KG1 (cell line): Measurements from ENCODE around the gene ABHD12.

ENCODE experiments used
- DNase-seq: peaks from one replicate; lab custom pipeline; 2025; lab: John Stamatoyannopoulos, UW

ABHD12 gene

DNA sequence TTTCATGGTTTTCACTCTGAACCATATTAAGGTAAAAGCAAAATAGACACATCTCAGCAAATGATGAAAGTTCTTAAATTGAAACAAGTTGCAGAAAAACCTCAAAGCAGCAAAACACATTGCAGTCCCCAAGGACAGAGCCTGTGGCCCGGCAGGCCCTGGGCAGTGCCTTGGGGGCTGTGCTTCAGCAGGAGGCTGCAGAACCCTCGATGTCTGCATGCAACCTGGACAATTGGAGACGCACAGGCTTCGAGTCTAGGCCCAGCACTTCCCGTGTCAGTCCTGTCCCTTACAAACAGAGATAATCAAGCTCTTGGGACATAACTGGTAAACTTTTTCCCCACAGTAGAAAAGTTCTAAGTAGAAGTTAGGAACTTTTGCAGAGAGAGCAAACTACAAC, 133.5 kb downstream of the ABHD12 start:
- DNase-seq, result no peak

DNA sequence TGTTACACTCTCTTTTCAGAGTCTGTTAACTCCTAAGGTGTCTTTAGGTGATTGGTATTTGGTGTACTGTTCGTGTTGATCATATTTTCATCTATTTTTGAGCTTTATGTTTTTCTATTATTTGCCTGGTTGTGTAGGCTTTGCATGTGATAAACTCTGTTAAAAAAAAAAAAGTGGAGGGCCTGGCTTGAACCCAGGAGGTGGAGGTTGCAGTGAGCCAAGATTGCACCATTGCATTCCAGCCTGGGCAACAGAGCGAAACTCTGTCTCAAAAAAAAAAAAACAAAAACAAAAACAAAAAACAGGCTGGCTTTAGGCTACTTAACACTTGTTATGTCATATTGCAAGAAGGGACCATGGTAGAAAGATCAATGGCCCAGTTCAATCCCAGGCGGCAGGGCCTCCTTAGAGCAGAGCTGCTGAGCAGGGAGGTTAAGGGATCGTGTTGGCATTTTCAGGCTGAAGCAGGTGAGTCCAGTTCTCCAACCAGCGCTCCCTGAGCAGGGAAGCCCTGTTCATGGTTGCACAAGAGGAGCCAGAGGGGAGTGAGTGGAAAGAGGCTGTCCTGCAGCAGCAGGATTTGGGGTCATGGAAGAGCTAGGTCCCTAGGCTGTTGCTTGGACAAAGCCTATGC, 134.3 kb downstream of the ABHD12 start:
- DNase-seq, result no peak

DNA sequence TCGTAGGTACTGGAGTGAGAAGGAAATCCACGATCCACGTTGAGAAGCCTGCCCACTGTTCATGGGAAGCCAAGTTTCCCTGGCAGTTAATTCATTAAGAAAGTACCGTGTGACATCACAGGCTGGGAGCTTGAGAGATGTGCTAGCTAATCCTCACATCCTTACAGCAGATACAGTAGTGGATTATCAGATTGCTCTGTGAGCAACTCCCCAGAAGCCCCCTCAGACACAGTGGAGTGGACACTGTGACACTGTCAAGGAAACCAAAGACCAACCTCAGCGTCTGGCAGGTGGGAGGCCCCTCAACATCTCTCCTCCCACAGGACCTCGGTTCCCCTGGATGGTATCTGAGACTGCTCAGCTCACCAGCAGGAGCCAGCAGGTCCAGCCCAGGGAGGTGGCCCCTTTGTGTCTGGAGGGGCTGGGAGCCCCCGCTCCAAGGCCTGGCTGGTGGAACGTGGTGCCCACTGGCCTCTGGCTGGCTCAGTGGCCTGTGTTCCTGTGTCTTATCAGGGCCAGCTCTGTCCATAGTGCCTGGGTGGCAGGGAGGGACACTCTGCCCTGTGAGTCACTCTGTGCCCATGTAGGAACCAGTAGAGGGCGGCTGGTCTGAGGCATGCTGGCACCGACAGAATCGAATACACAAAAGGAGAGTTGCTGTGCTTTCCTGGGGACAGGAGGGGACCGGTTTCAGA, 135.5 kb downstream of the ABHD12 start:
- DNase-seq, result no peak

DNA sequence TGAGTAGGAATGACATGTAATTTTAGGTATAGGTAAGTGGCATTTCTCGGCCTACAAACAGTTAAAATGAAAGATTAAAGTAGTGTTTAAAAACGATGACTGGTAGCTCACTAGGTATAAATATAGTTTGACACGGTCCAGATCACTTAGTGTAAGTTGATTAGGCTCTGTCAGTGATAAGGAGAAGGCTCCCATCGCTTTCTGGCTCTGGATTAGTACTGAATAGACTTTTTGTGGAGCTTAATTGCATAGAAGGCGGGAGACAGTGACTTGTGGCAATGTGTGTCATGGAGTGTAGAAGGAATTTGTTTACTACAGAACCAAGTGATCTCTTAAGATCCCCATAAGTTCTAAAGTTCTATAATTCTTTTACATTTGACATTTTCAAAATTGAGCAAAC, 136.1 kb downstream of the ABHD12 start:
- no peak for DNase-seq

DNA sequence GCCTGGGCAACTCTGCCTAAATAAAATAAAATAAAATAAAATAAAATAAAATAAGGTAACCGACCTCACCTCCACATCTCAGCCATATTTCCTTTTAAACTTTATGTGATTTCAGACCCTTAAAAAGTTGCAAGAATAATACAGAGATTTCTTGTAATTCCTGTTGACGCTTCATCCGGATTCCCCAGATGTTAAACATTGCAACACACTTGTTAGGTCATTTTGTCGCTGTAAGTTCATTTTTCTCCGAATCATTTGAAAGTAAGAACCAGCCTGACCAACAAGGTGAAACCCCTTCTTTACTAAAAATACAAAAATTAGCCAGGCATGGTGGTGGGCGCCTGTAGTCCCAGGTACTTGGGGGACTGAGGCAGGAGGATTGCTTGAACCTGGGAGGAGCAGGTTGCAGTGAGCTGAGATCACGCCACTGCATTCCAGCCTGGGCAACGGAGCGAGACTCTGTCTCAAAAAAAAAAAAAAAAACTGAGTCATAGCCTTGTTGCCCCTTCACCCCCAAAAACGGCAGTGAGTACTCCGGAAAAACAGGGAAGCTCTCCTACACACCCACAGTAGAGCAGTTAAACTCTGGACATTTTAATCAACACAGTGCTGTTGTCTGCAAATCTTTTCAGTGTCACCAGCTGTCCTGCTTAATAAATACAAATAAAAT, 136.9 kb downstream of the ABHD12 start:
- DNase-seq, result no peak

GRCh38 chr20:25252686-25253421, 137.8 kb downstream of the ABHD12 start:
- no peak for DNase-seq

DNA sequence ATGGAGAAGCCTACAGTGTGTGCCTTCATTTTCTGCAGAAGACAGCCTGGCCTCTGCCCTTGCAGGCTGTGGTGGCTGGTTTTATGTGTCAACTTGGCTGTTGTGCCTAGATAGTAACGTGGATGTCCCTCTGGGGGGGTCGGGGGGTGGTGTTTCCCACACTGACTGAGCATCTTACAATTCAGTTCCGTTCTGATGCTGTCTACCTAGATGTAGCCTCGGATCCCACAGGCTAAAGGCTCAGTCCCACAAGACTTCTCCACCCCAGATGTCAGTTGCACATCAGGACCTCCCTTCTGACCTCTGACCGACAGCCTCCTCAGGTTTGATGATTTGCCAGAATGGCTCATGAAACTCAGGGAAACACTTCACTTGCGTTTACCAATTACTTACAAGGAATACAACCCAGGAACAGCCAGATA, 138.4 kb downstream of the ABHD12 start:
- no peak for DNase-seq

DNA sequence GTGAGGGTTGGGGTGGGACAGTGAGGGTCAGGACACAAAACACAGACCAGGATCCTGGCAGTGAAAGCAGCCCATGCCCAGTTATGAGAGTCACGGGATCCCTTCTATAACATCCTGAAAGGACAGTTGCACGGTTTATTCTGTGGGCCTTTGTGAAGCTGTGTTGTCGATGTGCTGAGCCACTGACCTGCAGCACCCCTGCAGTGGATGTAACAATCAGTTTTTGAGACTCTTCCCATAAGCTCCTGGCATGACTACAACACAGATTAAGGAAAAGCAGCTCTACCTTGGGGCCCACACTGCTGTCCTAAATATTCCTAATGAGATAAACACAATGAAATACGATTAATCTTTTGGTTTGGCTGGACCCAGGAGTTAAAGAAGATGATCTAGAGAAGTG, 139.1 kb downstream of the ABHD12 start:
- DNase-seq, result no peak

DNA sequence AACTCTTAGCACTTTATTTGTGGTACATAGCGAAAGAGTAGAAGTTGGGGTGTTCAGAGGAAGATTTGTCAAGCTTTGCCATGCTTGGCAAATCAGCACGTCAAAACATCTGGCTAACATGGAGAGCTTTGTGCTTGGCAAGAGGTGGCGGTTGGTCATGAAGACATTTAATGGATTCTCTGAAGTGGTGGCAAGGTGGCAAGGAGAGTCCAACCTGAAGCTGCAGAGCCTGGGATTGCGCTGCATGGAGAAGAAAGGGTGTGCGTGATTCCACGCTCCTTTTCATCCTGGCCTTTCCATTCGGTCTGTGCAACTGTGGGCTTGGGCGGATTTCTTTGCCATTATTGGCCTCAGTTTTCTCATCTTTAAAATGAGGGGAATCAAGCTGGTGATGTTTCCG, 139.6 kb downstream of the ABHD12 start:
- no peak for DNase-seq

- no peak for DNase-seq
Observed at GRCh38 chr20:25250508-25250907, 140.1 kb downstream of the ABHD12 start.
